ENCODE measurements around the gene OSBPL6.

Gene OSBPL6

DNA sequence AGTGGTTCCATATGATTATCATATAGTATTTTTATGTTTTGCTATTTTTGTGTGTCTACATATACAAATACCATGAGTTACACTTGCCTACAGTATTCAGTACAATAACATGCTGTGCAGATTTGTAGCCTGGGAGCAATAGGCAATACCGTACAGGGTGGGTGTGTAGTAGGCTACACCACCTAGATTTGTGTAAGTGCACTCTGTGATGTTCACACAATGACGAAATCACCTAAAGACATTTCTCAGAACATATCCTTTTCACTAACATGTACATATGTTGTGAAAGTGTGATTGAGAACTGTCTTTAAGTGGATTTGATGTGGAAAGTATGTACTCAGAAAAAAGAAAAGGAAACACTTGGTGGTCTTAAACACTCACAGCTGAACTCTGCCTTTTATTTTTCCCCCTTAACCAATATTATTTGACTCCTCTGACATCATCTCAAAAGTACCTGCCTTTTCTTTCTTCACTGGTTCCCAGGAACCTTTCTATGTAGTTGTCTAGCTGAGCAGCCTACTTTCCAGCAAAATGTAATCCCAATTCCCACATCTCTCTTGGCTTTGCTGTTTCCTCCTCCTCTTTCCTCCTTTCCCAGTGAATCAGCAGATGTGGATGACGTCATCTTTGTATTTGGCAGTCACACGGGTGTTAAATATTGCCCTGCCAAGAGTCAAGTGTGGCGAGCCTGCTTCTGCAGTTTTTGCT, 47.7 kb downstream of the OSBPL6 start (continued):
- TF ChIP-seq, protein P1, sequence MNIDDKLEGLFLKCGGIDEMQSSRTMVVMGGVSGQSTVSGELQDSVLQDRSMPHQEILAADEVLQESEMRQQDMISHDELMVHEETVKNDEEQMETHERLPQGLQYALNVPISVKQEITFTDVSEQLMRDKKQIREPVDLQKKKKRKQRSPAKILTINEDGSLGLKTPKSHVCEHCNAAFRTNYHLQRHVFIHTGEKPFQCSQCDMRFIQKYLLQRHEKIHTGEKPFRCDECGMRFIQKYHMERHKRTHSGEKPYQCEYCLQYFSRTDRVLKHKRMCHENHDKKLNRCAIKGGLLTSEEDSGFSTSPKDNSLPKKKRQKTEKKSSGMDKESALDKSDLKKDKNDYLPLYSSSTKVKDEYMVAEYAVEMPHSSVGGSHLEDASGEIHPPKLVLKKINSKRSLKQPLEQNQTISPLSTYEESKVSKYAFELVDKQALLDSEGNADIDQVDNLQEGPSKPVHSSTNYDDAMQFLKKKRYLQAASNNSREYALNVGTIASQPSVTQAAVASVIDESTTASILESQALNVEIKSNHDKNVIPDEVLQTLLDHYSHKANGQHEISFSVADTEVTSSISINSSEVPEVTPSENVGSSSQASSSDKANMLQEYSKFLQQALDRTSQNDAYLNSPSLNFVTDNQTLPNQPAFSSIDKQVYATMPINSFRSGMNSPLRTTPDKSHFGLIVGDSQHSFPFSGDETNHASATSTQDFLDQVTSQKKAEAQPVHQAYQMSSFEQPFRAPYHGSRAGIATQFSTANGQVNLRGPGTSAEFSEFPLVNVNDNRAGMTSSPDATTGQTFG (tag by site-specific recombination; IDR thresholded peaks at IDR 0.05; ENCODE audit: borderline replicate concordance): no peak
- TF ChIP-seq FEZF1 (tag by site-specific recombination; IDR thresholded peaks at IDR 0.05) (0 out of 2 replicates have a peak, but pooled peaks have one; percentile 9), ZNF214 (tag by site-specific recombination; IDR thresholded peaks at IDR 0.05; ENCODE audit: borderline replicate concordance) (no peak), ZNF274 (IDR thresholded peaks at IDR 0.05; ENCODE audit: low read length) (no peak), ZNF274 (tag by site-specific recombination; IDR thresholded peaks at IDR 0.05; ENCODE audit: borderline replicate concordance) (no peak), ZNF37A (tag by site-specific recombination; IDR thresholded peaks at IDR 0.05) (no peak), SALL2 (tag by site-specific recombination; IDR thresholded peaks at IDR 0.05; ENCODE audit: borderline replicate concordance) (no peak), ZNF654 (tag by site-specific recombination; IDR thresholded peaks at IDR 0.05; ENCODE audit: low read depth) (no peak), ZNF521 (tag by site-specific recombination; IDR thresholded peaks at IDR 0.05) (no peak), SP7 (tag by site-specific recombination; IDR thresholded peaks at IDR 0.05) (peak; percentile 74; the same call in 1 of the 2 replicates), MZF1 (tag by site-specific recombination; IDR thresholded peaks at IDR 0.05; ENCODE audit: borderline replicate concordance) (no peak), ZNF433 (tag by site-specific recombination; IDR thresholded peaks at IDR 0.05; ENCODE audit: low read depth) (no peak), MYNN (tag by site-specific recombination; IDR thresholded peaks at IDR 0.05; ENCODE audit: borderline replicate concordance) (no peak), ZNF76 (tag by site-specific recombination; IDR thresholded peaks at IDR 0.05; ENCODE audit: borderline replicate concordance, low read depth) (peak; percentile 29; the same call in 1 of the 2 replicates), EGR2 (tag by site-specific recombination; IDR thresholded peaks at IDR 0.05; ENCODE audit: low read depth) (no peak), ZNF350 (tag by site-specific recombination; IDR thresholded peaks at IDR 0.05) (no peak), ZBTB1 (tag by site-specific recombination; IDR thresholded peaks at IDR 0.05) (no peak), ZNF114 (tag by site-specific recombination; IDR thresholded peaks at IDR 0.05) (no peak), YY2 (tag by site-specific recombination; IDR thresholded peaks at IDR 0.05) (no peak), SP2 (tag by site-specific recombination; IDR thresholded peaks at IDR 0.05) (no peak), ZNF2 (tag by site-specific recombination; IDR thresholded peaks at IDR 0.05) (no peak), ZNF16 (tag by site-specific recombination; IDR thresholded peaks at IDR 0.05; ENCODE audit: low read depth) (no peak)
- TF ChIP-seq, protein P2, sequence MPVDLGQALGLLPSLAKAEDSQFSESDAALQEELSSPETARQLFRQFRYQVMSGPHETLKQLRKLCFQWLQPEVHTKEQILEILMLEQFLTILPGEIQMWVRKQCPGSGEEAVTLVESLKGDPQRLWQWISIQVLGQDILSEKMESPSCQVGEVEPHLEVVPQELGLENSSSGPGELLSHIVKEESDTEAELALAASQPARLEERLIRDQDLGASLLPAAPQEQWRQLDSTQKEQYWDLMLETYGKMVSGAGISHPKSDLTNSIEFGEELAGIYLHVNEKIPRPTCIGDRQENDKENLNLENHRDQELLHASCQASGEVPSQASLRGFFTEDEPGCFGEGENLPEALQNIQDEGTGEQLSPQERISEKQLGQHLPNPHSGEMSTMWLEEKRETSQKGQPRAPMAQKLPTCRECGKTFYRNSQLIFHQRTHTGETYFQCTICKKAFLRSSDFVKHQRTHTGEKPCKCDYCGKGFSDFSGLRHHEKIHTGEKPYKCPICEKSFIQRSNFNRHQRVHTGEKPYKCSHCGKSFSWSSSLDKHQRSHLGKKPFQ (tag by site-specific recombination; IDR thresholded peaks at IDR 0.05): no peak
- TF ChIP-seq, protein P3, sequence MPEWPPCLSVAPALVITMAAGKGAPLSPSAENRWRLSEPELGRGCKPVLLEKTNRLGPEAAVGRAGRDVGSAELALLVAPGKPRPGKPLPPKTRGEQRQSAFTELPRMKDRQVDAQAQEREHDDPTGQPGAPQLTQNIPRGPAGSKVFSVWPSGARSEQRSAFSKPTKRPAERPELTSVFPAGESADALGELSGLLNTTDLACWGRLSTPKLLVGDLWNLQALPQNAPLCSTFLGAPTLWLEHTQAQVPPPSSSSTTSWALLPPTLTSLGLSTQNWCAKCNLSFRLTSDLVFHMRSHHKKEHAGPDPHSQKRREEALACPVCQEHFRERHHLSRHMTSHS (tag by site-specific recombination; IDR thresholded peaks at IDR 0.05): no peak
- TF ChIP-seq, protein P4, sequence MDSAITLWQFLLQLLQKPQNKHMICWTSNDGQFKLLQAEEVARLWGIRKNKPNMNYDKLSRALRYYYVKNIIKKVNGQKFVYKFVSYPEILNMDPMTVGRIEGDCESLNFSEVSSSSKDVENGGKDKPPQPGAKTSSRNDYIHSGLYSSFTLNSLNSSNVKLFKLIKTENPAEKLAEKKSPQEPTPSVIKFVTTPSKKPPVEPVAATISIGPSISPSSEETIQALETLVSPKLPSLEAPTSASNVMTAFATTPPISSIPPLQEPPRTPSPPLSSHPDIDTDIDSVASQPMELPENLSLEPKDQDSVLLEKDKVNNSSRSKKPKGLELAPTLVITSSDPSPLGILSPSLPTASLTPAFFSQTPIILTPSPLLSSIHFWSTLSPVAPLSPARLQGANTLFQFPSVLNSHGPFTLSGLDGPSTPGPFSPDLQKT (IDR thresholded peaks at IDR 0.05; ENCODE audit: borderline replicate concordance, low read depth, low read length): no peak
- TF ChIP-seq, protein P5, sequence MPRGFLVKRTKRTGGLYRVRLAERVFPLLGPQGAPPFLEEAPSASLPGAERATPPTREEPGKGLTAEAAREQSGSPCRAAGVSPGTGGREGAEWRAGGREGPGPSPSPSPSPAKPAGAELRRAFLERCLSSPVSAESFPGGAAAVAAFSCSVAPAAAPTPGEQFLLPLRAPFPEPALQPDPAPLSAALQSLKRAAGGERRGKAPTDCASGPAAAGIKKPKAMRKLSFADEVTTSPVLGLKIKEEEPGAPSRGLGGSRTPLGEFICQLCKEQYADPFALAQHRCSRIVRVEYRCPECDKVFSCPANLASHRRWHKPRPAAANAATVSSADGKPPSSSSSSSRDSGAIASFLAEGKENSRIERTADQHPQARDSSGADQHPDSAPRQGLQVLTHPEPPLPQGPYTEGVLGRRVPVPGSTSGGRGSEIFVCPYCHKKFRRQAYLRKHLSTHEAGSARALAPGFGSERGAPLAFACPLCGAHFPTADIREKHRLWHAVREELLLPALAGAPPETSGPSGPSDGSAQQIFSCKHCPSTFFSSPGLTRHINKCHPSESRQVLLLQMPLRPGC (tag by site-specific recombination; IDR thresholded peaks at IDR 0.05): 0 out of 2 replicates have a peak, but pooled peaks have one; percentile 31
- TF ChIP-seq, protein P6, sequence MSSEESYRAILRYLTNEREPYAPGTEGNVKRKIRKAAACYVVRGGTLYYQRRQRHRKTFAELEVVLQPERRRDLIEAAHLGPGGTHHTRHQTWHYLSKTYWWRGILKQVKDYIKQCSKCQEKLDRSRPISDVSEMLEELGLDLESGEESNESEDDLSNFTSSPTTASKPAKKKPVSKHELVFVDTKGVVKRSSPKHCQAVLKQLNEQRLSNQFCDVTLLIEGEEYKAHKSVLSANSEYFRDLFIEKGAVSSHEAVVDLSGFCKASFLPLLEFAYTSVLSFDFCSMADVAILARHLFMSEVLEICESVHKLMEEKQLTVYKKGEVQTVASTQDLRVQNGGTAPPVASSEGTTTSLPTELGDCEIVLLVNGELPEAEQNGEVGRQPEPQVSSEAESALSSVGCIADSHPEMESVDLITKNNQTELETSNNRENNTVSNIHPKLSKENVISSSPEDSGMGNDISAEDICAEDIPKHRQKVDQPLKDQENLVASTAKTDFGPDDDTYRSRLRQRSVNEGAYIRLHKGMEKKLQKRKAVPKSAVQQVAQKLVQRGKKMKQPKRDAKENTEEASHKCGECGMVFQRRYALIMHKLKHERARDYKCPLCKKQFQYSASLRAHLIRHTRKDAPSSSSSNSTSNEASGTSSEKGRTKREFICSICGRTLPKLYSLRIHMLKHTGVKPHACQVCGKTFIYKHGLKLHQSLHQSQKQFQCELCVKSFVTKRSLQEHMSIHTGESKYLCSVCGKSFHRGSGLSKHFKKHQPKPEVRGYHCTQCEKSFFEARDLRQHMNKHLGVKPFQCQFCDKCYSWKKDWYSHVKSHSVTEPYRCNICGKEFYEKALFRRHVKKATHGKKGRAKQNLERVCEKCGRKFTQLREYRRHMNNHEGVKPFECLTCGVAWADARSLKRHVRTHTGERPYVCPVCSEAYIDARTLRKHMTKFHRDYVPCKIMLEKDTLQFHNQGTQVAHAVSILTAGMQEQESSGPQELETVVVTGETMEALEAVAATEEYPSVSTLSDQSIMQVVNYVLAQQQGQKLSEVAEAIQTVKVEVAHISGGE (tag by site-specific recombination; conservative IDR thresholded peaks at IDR 0.05; ENCODE audit: low read depth): no peak

Measured in HEK293 (cell line).